MM.1S (cell line): Measurements from ENCODE around the gene TSPAN1.

Experiments
- CTCF ChIP-seq: fragments of 300-600 bp; sonication (generic); IDR thresholded peaks from 2 replicates; pipeline ENCODE4 v1.5.1; 2016; ENCODE audit warnings: antibody characterized with exemption, low read length, mixed read lengths
- EZH2 ChIP-seq: fragments of 300-600 bp; sonication (generic); optimal IDR thresholded peaks from 2 replicates; pipeline ENCODE3; 2017; ENCODE audit warnings: low read depth, mild to moderate bottlenecking, antibody characterized with exemption, low read length, mixed read lengths

- no peak for TF ChIP-seq CTCF
- TF ChIP-seq EZH2 = no peak
These were observed 43.8 kb upstream of the TSPAN1 start for GRCh38 chr1:46131093-46131492.
